A549 (cell line): ENCODE data around the gene TTBK2. TPM values are rescaled to one million over a fixed set of nuclear protein-coding genes. Genes with fewer than 3 reads are reported as not detected.

ENCODE experiments used
- ATAC-seq, 2 experiments: fragments of 200-7000 bp in 1 of 2; fragments of >200 bp in 1 of 2; cut with Nextera tagmentation in 1 of 2; cut with Tn5 transposase in 1 of 2; 3 replicates each; pipeline versions ENCODE4 v1.8.0 to v1.9.1; 2018 to 2020; ENCODE audit warnings: mild to moderate bottlenecking in 1 of 2, moderate library complexity in 1 of 2
- CTCF ChIA-PET: fragments of 300-600 bp; sonication (Branson Sonifier 250); formaldehyde crosslinking; extraction: SDS; loops from one replicate; lab custom pipeline; 2021; ENCODE audit warnings: antibody characterized with exemption, inconsistent platforms; lab: Yijun Ruan, JAX
- POLR2A ChIA-PET: fragments of 350-600 bp; formaldehyde crosslinking; extraction: SDS; loops from one replicate; lab custom pipeline; 2021; ENCODE audit warnings: antibody characterized with exemption, inconsistent platforms; lab: Yijun Ruan, JAX
- DNase-seq, 2 experiments: peaks; one replicate each; pipeline versions ENCODE4 v3.0.0 to v3.0.0-alpha.2; 2011 to 2016; ENCODE audit warnings: low read depth in 1 of 2, low spot score in 1 of 2
- FAIRE-seq: peaks from 2 replicates; lab custom pipeline; 2011; peaks lifted over from hg19 to GRCh38; lab: Jason Lieb, UNC
- H3K27ac ChIP-seq, 2 experiments: fragments of >200 bp; sonication (Bioruptor Twin); formaldehyde crosslinking; 3 replicates each; pipeline ENCODE4 v1.5.1; 2016 to 2017
- H3K4me1 ChIP-seq: fragments of >200 bp; sonication (Bioruptor Twin); formaldehyde crosslinking; 3 replicates; pipeline ENCODE4 v1.6.1; 2016
- H3K4me2 ChIP-seq: fragments of >200 bp; sonication (Bioruptor Twin); formaldehyde crosslinking; 3 replicates; pipeline ENCODE4 v1.6.1; 2016
- H3K4me3 ChIP-seq: fragments of >200 bp; sonication (Bioruptor Twin); formaldehyde crosslinking; 3 replicates; pipeline ENCODE4 v1.5.1; 2016
- H3K9me3 ChIP-seq: fragments of >200 bp; sonication (Bioruptor Twin); formaldehyde crosslinking; 3 replicates; pipeline ENCODE4 v1.6.1; 2016
- ATOH8 ChIP-seq: fragments of 250-450 bp; sonication (Bioruptor Pico); IDR thresholded peaks from 2 replicates; pipeline ENCODE4 v1.5.0; 2020; ENCODE audit warnings: low read depth, mild to moderate bottlenecking, moderate library complexity
- CEBPB ChIP-seq, 2 experiments: fragments of >200 bp in 1 of 2; sonication (Bioruptor Twin) in 1 of 2; formaldehyde crosslinking in 1 of 2; IDR thresholded peaks; 2 replicates each; pipeline ENCODE4 v1.6.1; 2012 to 2016
- CHD2 ChIP-seq: fragments of 150-350 bp; IDR thresholded peaks from 2 replicates; pipeline ENCODE4 v1.6.1; 2014; ENCODE audit warnings: low read length; ENCODE audit not compliant: partially characterized antibody
- EHF ChIP-seq: fragments of 250-450 bp; sonication (Bioruptor Pico); IDR thresholded peaks from 2 replicates; pipeline ENCODE4 v1.5.0; 2020; ENCODE audit warnings: mild to moderate bottlenecking
- ELK1 ChIP-seq: fragments of 150-350 bp; IDR thresholded peaks from 2 replicates; pipeline ENCODE4 v1.6.1; 2014; ENCODE audit warnings: low read depth, mild to moderate bottlenecking, low read length
- EP300 ChIP-seq, 2 experiments: fragments of >200 bp; sonication (Bioruptor Twin); formaldehyde crosslinking; IDR thresholded peaks; 2 replicates in 1 of 2; 3 replicates in 1 of 2; pipeline ENCODE4 v1.6.1; 2016 to 2017
- FOXS1 ChIP-seq: fragments of 250-450 bp; sonication (Bioruptor Pico); IDR thresholded peaks from 2 replicates; pipeline ENCODE4 v1.5.0; 2020; ENCODE audit warnings: mild to moderate bottlenecking, moderate library complexity
- GATA3 ChIP-seq: IDR thresholded peaks from 2 replicates; pipeline ENCODE4 v1.6.1; 2012; ENCODE audit warnings: borderline replicate concordance
- HDAC2 ChIP-seq: fragments of 200-600 bp; sonication (generic); IDR thresholded peaks from 2 replicates; pipeline ENCODE4 v1.6.1; 2016
- HOXB5 ChIP-seq: fragments of 250-450 bp; sonication (Bioruptor Pico); IDR thresholded peaks from 2 replicates; pipeline ENCODE4 v1.5.0; 2020; ENCODE audit warnings: mild to moderate bottlenecking, moderate library complexity
- JUNB ChIP-seq: fragments of >200 bp; sonication (Bioruptor Twin); formaldehyde crosslinking; IDR thresholded peaks from 2 replicates; pipeline ENCODE4 v1.6.1; 2016
- MAX ChIP-seq: IDR thresholded peaks from 2 replicates; pipeline ENCODE4 v1.6.1; 2012
- MYC ChIP-seq: IDR thresholded peaks from 2 replicates; pipeline ENCODE4 v1.6.1; 2012; ENCODE audit warnings: mild to moderate bottlenecking, inconsistent platforms, low read length, improper control_type of control experiment, borderline replicate concordance
- NR3C1 ChIP-seq: fragments of >200 bp; sonication (Bioruptor Twin); formaldehyde crosslinking; IDR thresholded peaks from 3 replicates; pipeline ENCODE4 v1.6.1; 2017
- PBX3 ChIP-seq: IDR thresholded peaks from 2 replicates; pipeline ENCODE4 v1.6.1; 2012
- PHF8 ChIP-seq: fragments of 200-600 bp; sonication (generic); IDR thresholded peaks from 2 replicates; pipeline ENCODE4 v1.6.1; 2016; ENCODE audit warnings: low read depth, mild to moderate bottlenecking, antibody characterized with exemption, moderate library complexity, borderline replicate concordance
- POLR2A ChIP-seq: IDR thresholded peaks from 2 replicates; pipeline ENCODE4 v1.6.1; 2012; ENCODE audit warnings: mild to moderate bottlenecking, low read length
- RARB ChIP-seq: fragments of 250-450 bp; sonication (Bioruptor Pico); IDR thresholded peaks from 2 replicates; pipeline ENCODE4 v1.8.0; 2021; ENCODE audit warnings: mild to moderate bottlenecking, moderate library complexity
- RCOR1 ChIP-seq: fragments of 150-350 bp; IDR thresholded peaks from 2 replicates; pipeline ENCODE4 v1.6.1; 2014; ENCODE audit warnings: antibody characterized with exemption, low read length, low read depth
- SMC3 ChIP-seq: fragments of >200 bp; sonication (Bioruptor Twin); formaldehyde crosslinking; IDR thresholded peaks from 3 replicates; pipeline ENCODE4 v1.6.1; 2018; ENCODE audit warnings: inconsistent platforms
- USF2 ChIP-seq: fragments of 450-650 bp; IDR thresholded peaks from 2 replicates; pipeline ENCODE4 v1.6.1; 2014; ENCODE audit warnings: antibody characterized with exemption
- ZSCAN20 ChIP-seq: fragments of 250-450 bp; sonication (Bioruptor Pico); IDR thresholded peaks from 2 replicates; pipeline ENCODE4 v1.8.0; 2022; ENCODE audit warnings: mild to moderate bottlenecking, moderate library complexity
- WGBS: methylation state at CpG from one replicate; pipeline ENCODE4 v1.1.6; 2017; ENCODE audit errors: missing lambda C conversion rate; 5-methylcytosine and 5-hydroxymethylcytosine counted together
- polyA plus RNA-seq, 4 experiments: library from polyadenylated mRNA; depleted of rRNA in 3 of 4; stranded (reverse); fragments of >200 nt; fragmentation: RNase III in 1 of 4; extraction: RNeasy Plus Mini Kit Qiagen cat#74134 plus additional on column Dnase treatment in 1 of 4; gene quantifications; 2 replicates in 3 of 4; 3 replicates in 1 of 4; pipeline ENCODE4 v1.2.3, GENCODE V29; 2011 to 2017

Gene TTBK2
- polyA plus RNA-seq, 2 of the 4 experiments (the other 2 are of a cell fraction) = 2.3 to 5.6 TPM

- CTCF ChIA-PET = no interaction called here
- Histone ChIP-seq H3K9me3 (no peaks in the 10 kb centered on the region), H3K4me3 (no peak overlapping the region), H3K4me2 (no peak overlapping the region), H3K27ac (no peak overlapping the region), H3K4me1 (no peaks in the 10 kb centered on the region)
- FAIRE-seq (no peak), ATAC-seq (no peak), DNase-seq (no peak)
- TF ChIP-seq ELK1 = no peak
- no peak for TF ChIP-seq RARB (CRISPR knock-in tag)
- TF ChIP-seq CEBPB (IDR thresholded peaks at IDR 0.05) = no peak
- TF ChIP-seq ATOH8 (CRISPR knock-in tag) = no peak
- TF ChIP-seq POLR2A = no peak
- TF ChIP-seq ZSCAN20 (CRISPR knock-in tag) = no peak
- no peak for TF ChIP-seq FOXS1
- no peak for TF ChIP-seq HDAC2
- POLR2A ChIA-PET = no interaction called here
Observed at GRCh38 chr15:42937143-42937542, 16.6 kb upstream of the TTBK2 start.

GRCh38 chr15:42933886-42934667 lies 13.5 kb upstream of the TTBK2 start:
- Histone ChIP-seq H3K4me2 (no peak overlapping the region), H3K4me3 (no peak overlapping the region)
- DNase-seq = no peak
- no peak for TF ChIP-seq ATOH8 (CRISPR knock-in tag)
- no peak for TF ChIP-seq CEBPB (IDR thresholded peaks at IDR 0.05)
- no peak for TF ChIP-seq RARB (CRISPR knock-in tag)
- TF ChIP-seq USF2 = no peak
- TF ChIP-seq HOXB5 (CRISPR knock-in tag) = no peak
- no peak for TF ChIP-seq RCOR1
- no peak for TF ChIP-seq MAX
- no peak for TF ChIP-seq POLR2A
- no peak for TF ChIP-seq EP300 (IDR thresholded peaks at IDR 0.05)
- no peak for TF ChIP-seq MYC
- TF ChIP-seq GATA3 = no peak
- no peak for TF ChIP-seq SMC3
- no peak for TF ChIP-seq EHF (CRISPR knock-in tag)
- TF ChIP-seq CHD2 = no peak
- no peak for TF ChIP-seq PHF8
- no peak for TF ChIP-seq PBX3
- TF ChIP-seq ELK1 = no peak
- TF ChIP-seq NR3C1 = no peak
- TF ChIP-seq JUNB = no peak
- TF ChIP-seq, all 56 proteins: peak for 0
- Histone ChIP-seq H3K9me3 (no peaks in the 10 kb centered on the region), H3K27ac (no peak overlapping the region), H3K4me1 (no peaks in the 10 kb centered on the region)
- FAIRE-seq (no peak), ATAC-seq (no peak)
- POLR2A ChIA-PET = no interaction called here
- 81% methylated on average over 7 of the region's 7 CpGs for WGBS
- CTCF ChIA-PET = interaction anchor here (0.6 to 1.1 kb wide), 2 partner anchors 8 to 195 kb away, joined by 3 to 4 read pairs; no protein-coding TSS in a partner anchor
